GM12865 (cell line): ENCODE results near the gene CNNM2.
"Not testable (repeated sequence)": the region's sequence is repeated elsewhere in the genome, so short reads cannot be mapped to it uniquely, and the experiment has no call there.

Source experiments
- DNase-seq: peaks from one replicate; pipeline ENCODE4 v3.0.0; 2010; ENCODE audit warnings: low read depth
- H3K4me3 ChIP-seq: 2 replicates; pipeline ENCODE4 v1.5.1; 2011; ENCODE audit warnings: mild to moderate bottlenecking, low read depth, low read length, control low read depth
- TF ChIP-seq, protein P1 (sequence below): IDR thresholded peaks from 2 replicates; pipeline ENCODE4 v1.5.1; 2011; ENCODE audit warnings: low read length, control low read depth, low read depth, inconsistent platforms; ENCODE audit not compliant: insufficient read depth; ENCODE audit errors: missing control alignments

CNNM2 gene

DNA sequence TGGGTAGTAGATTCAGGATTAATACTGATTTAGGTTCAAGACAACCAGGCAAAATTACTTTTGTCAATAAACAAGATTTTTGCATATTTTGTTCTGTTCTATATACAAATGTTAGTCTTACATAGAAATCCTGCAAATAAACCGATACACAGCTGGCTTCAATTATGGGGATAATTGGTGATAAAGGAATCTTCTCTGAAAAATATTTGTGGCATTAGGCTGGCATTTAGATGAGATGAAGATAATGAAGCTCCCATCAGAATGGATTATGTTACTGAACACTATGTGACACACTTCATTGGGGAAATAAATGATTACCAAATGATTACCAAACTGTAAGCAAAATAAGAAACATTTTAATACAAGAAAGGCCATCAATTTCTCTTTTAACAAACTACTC lies 209.1 kb downstream of the CNNM2 start:
- no peak for DNase-seq
- TF ChIP-seq, protein P1, sequence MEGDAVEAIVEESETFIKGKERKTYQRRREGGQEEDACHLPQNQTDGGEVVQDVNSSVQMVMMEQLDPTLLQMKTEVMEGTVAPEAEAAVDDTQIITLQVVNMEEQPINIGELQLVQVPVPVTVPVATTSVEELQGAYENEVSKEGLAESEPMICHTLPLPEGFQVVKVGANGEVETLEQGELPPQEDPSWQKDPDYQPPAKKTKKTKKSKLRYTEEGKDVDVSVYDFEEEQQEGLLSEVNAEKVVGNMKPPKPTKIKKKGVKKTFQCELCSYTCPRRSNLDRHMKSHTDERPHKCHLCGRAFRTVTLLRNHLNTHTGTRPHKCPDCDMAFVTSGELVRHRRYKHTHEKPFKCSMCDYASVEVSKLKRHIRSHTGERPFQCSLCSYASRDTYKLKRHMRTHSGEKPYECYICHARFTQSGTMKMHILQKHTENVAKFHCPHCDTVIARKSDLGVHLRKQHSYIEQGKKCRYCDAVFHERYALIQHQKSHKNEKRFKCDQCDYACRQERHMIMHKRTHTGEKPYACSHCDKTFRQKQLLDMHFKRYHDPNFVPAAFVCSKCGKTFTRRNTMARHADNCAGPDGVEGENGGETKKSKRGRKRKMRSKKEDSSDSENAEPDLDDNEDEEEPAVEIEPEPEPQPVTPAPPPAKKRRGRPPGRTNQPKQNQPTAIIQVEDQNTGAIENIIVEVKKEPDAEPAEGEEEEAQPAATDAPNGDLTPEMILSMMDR: no peak
- H3K4me3 ChIP-seq: no peak overlapping the region

DNA sequence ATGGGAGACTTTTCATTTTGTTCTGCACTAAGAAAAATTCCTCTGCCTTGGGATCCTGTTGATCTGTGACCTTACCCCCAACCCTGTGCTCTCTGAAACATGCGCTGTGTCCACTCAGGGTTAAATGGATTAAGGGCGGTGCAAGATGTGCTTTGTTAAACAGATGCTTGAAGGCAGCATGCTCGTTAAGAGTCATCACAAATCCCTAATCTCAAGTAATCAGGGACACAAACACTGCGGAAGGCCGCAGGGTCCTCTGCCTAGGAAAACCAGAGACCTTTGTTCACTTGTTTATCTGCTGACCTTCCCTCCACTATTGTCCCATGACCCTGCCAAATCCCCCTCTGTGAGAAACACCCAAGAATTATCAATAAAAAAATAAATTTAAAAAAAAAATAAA lies 212.1 kb downstream of the CNNM2 start:
- not testable (repeated sequence) for H3K4me3 ChIP-seq, DNase-seq

DNA sequence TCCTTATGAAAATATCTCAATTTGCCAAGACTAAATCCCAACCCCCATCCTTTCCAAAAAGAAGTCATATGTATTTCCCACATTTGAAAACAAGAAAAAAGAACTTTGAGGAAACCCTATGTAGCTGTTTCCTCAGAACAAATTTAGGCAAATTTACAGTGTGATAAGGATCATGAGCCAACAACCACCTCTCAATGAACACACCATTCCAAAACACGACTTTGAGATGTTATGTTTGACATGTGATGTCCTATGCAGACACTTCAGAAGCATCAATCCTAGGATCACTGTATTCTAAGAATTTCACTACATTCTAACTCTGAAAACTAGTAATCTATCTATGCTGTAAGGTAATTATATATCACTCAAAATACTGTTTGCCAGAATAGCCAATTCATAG lies 212.8 kb downstream of the CNNM2 start:
- DNase-seq: no peak
- no peak overlapping the region for H3K4me3 ChIP-seq
- TF ChIP-seq, protein P1: no peak

DNA sequence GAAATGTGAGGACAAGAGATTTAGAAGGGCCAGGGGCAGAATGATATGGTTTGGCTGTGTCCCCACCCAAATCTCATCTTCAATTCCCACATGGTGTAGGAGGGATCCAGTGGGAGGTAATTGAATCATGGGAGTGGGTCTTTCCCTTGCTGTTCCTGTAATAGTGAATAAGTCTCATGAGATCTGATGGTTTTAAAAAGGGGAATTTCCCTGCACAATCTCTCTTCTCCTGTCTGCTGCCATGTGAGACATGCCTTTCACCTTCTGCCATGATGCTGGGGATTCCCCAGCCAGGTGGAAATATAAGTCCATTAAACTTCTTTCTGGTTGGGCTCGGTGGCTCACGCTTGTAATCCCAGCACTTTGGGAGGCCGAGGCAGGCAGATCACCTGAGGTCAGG lies 217.1 kb downstream of the CNNM2 start:
- DNase-seq: peak; percentile 55
- not testable (repeated sequence) for H3K4me3 ChIP-seq

DNA sequence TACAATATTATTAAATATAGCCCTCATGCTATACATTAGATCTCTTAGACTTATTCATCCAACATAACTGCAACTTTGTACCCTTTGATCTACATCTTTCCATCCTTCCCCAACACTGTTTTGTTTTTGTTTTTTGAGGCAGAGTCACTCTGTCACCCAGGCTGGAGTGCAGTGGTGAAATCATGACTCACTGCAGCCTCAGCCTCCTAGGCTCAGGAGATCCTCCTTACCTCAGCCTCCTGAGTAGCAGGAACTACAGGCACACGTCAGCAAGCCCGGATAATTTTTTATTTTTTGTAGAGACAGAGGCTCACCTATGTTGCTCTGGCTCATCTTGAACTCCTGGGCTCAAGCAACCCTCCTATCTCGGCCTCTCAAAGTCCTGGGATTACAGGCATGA lies 221.7 kb downstream of the CNNM2 start:
- no peak overlapping the region for H3K4me3 ChIP-seq
- no peak for DNase-seq
- TF ChIP-seq, protein P1: no peak
